Stimulated activated CD4-positive, alpha-beta T cell treated with anti-CD3 and anti-CD28 coated beads, Interleukin-4, amount 100 ng/mL, for 48 hours (primary cell): Measurements from ENCODE around the gene NCAPD3.

Source experiments
- DNase-seq, 2 donors: peaks; one replicate each; pipeline ENCODE4 v3.0.0-alpha.2; 2020; ENCODE audit warnings: low read depth in 2 of 2

Gene NCAPD3

DNA sequence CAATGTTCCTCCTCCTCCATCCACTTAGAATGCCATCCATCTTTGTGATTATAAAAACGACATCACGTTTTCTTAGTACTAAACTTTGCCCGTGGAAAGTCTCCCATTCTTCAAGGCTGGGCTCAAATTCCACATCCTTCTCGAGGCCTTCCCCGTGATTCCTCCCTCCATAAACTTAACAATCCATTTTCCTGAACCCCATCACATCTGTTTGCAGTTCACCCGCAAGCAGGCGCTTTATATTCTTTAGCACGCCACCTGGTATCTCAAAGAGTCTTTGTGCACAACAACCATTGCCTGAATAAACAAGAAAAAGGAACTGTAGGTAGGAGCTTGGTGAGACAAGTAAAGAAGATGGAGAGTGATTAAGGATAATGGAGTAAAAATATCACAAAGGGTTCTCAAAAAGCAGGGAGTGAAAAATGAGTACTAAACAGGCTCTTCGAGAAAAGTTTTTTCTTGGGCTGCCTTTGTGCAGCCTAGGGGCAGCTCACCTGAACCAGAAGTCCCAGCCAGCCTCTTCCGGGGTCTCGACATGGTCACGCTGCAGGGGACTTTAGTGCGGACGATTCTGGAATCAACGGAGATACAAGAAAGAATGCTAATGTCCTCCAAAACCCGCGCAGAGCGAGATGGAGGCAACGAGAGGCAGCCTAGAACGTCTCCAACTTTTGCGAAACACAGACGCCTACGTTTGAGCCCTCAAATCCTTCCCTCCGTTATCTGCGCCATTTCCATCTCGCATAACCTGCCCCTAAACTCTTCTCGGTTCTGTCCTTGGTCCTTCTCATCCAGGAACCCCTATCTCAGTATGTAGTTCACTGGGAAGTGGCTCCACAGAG lies 28.8 kb upstream of the NCAPD3 start:
- DNase-seq, result no peak

DNA sequence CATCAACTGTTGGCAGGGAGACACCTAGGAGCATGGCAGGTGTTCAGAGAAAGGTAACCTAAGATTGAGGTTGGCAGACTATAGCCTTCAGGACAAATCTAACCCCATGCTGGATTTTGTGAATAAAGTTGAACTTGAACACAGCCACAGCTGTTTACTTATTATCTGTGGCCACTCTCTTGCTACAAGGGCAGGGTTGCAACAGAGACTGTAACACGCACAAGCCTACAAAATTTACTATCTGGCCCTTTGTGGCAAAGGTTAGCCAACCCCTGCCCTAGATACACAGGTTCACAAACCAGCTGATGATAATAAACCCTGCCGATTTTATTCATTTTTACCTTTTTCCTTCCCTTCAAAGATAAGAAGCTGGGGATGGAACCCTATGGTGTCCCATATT lies 26.9 kb upstream of the NCAPD3 start:
- DNase-seq, result no peak

DNA sequence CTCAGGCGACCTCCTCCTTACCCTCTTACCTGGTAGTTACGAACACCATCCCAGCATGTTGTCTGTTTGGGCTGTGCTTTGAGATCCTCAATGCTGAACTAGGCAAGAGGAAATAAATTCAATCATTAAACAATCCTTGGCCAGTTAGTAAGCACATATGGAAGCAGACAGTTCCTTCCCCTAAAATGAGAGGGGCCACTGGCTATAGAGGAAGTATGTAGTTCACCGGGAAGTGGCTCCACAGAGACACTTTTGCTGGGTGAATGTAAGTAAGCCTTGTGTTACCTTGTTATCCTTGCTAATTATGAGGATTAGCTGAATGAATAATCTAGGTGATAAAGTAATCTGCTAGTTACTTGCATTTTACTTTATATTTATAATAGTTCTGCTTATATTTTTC lies 26.5 kb upstream of the NCAPD3 start:
- no peak for DNase-seq

DNA sequence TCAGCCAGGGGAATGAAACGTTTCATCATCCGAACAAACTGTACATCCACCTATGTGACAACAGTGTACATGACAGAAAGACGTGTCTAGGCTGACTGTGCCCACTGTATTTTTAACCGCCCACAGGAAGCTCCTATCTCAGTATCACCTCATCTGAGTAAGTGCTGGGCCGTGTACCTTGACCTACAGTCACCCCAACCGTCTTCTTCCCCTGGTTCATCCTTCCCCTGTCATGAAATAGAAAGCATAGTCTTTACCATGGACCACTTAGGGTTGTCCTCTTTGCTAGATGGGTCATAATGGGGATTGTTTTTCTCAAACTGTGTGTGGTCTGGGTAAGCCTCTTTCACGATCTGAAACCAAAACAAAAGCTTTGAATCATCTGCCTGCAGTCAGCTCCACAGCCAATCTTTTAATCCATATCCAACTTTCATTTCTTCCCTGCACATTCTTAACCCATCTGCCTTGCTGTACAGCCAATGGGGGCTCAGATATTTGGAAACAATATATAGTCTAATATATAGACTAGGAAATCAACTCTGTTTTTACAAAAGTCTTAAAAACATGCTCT lies 25.2 kb upstream of the NCAPD3 start:
- DNase-seq, result no peak

DNA sequence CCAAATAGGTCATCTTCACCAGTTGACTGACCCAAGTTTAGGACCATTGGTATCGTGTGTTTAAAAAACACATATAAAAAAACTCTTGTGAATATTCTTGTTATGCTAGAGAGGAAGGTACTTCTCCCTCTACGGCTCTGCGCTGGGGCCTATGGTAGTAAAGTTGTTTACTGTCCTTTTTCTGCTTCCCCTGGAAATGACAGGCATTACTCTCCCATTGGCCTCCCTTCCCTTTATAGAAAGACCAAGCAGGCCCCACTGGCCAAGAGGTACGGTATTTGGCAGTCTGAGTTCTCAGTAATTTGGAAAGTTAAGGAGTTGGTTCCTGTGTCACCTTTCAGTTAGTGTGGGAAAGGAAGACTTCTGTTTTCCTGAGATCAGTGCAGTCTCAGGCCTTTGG lies 22.9 kb upstream of the NCAPD3 start:
- no peak for DNase-seq

DNA sequence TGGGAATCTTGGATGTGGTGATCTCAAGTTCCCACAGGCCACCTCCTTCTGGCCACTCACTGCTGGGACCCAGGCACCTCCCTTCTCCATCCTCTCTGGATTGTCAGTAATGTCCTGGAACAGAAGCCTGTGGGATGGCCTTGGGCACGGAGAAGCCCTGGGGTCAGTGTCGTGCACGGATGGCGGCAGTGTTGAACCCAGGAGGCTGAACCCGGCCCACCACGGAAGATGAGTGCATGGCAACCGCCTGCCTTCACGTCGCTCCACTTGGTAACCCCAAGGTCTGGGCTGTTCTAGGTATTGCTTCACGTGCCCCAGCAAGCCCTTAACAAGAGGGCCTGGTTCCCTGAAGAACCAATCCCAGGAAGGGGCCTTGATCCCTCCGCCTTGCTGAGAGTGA lies 22.3 kb upstream of the NCAPD3 start:
- DNase-seq, result no peak

DNA sequence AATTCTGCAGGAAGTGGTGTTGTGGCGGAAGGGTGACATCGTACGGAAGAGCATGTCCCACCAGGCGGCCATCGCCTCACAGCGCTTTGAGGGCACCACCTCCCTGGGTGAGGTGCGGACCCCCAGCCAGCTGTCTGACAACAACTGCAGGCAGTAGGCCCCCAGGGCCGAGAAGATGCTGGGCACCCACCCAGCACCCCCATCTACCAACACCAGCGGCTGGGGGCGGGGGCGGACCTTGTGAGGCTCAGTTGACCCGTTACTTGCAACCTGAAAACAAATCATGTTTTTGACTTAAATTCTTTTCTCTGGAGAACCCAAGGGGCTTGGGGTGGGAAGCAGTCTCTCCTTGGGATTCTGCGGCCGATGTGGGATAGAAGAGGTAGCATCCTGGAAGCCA lies 21.7 kb upstream of the NCAPD3 start:
- DNase-seq, result no peak

DNA sequence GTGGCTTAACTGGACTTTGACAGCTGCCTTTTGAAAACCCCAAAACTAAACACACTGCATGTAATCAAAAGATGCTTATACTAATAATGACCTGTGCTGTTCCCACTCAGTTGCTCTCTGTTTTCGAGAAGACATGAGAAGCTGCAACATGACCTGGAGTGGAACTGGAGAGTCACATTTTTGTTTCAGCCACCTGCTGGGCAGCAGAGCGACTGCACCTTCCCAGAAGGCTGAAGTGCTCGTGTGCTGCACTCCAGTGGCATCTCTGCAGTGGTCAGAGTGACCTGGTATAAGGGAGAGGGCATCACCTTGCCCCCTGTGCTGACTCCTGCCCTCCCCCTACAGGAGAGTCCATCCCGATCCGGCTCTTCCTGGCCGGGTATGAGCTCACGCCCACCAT lies 20.8 kb upstream of the NCAPD3 start:
- DNase-seq, result no peak

DNA sequence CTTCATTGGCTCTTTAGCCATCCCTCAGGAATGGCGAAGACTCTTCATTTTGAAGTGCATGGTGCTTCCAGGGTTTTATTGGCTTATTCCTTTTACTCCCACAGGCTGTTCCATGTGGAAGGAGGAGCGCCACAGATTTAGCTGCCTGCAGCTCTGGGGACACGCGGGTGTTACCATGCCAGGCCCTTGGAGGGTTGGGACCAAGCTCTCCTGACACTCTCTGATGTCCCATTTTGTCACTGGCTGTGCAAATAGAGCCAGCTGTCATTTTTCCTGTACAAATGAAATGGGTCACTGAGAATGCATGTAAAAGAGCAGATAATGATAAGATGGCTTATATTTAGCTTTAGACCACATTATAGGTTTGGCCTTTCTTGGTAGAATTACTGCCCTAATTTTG lies 20.1 kb upstream of the NCAPD3 start:
- DNase-seq, result no peak

DNA sequence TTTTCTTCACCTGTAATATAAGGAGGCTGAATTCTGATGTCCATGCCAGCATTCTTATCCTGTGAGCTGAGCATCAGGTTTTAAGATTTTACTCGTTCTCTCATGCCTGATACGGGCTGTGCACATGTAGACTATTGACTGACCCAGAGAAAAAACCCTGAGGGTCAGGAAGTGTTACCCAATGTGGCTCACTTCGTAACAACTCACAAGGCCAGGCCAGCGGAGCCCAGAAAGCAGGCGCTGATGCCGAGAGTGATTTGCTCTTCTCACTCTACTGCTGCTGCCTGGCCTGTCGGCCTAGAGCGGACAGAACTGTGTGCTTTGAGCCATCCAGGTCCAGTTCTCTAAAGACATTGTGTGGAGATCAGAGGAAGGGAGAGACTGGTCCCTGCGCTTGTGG lies 18.6 kb upstream of the NCAPD3 start:
- no peak for DNase-seq

DNA sequence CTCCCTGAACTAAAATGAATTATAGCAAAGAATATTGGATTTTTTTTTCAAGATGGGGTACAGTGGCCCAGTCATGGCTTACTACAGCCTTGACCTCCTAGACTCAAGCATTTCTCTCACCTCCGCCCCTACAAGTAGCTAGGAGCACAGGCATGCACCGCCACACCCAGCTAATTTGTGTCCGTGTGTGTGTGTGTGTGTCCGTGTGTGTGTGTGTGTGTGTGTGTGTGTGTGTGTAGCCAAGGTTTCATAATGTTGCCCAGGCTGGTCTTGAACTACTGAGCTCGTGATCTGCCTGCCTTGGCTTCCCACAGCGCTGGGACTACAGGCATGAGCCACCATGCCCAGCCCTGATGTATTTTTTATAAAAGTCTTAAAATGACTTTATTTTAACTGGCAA lies 16.8 kb upstream of the NCAPD3 start:
- no peak for DNase-seq

DNA sequence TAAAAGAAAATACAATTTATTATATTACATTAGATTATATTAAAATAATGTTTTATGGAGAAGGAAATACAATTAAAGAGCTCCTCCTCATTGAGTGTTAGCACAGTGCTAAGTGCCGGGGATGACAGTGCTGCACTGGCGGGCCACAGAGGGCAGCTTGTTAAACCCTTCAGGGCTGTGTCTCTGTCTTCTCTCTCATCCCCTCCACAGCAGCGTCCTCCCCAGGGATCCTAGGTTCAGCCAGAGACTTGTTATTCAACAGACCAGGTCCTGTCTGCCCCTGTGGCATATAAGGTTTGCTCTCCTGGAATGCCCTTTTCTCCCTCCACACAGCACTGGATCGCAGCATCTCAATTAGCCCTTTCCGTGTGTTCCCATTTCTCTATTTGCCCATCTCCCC lies 15.2 kb upstream of the NCAPD3 start:
- DNase-seq, result no peak

DNA sequence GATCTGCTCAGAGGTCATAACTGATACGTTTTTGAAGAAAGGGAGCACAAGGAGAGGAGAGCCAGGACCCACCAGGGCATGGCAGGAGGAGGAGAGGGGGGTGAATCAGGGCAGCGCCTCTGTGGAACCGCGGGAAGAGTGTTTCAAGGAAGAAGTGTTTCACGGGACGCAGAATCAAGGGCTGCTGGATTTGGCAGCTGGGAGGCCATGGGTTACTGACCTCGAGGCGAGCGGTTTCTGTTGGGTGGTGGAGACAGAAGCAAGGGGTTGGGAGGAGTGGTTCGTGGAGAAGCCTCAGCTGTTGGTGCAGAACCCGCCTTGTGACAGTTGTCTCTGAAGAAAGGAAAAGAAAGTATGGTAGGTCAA lies 13.8 kb upstream of the NCAPD3 start:
- DNase-seq, result no peak

DNA sequence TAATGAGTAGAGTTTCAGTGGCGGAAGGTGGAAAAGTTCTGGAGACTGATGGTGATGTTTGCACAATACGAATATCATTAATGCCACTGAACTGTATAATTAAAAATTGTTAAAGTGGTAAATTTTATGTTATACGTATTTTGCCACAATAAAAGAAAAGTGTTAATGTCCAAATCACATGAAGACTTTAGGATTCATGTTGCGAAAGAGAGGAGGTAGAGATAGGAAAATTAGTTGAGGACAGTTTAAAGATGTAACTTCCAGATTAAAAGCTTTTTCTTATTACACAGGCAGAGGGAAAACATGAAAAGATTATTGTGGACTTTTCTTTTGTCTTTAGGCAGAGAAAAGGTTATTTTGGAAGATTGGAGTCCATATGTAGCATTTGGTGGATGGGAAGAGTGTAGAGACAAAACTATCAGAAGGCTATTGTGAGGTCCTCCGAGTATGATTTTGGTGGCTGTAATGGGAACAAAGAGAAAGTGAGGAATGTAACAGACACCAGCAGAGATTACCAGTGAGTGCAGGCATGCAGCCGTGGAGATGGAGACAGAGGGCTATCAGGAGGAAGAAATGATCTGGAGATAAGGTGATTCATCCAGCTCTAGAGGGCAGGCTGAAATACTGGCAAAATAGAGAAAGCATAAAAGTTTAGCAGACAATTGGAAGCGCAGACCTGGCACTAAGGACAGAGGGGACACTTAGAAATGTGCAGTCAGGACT lies 13.2 kb upstream of the NCAPD3 start:
- DNase-seq, result no peak

DNA sequence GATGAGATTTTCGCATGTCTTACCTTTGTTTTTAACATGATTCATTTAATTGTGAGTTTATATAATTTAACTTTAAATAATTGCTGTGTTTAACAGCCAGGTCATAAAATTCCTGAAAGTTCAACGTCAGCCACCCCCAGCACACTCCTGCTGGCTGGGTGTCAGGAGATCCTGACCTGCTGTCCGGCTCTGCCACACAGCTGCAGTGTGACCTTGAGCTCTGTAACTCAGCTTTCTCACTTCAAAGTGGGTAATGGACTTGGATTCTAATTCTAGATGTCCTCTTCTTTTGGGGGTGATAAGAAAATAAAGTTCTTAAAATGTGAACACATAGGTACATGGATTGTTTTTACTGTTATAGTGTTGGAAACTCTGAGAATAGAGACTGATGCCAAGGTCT lies 11.6 kb upstream of the NCAPD3 start:
- no peak for DNase-seq

DNA sequence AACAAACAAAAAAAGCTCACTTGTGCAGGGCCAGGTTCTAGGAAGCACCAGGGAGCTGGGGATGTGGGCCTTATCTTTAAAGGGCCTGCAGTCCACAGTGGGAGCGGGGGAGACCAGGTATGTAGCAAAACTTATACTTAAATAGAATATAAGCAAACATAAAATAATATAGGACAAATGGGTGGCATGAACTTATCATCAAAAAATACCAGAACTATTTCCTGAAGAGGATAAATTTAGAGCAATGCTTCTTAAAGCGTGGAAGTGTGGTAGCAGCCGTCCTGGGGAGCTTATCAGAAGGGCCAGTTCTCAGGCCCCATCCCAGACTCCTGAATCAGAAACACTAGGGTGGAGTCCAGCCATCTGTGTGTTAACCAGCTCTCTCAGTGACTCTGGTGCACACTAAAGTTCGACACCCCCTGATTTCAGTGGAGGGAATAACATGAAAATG lies 10.0 kb upstream of the NCAPD3 start:
- no peak for DNase-seq

DNA sequence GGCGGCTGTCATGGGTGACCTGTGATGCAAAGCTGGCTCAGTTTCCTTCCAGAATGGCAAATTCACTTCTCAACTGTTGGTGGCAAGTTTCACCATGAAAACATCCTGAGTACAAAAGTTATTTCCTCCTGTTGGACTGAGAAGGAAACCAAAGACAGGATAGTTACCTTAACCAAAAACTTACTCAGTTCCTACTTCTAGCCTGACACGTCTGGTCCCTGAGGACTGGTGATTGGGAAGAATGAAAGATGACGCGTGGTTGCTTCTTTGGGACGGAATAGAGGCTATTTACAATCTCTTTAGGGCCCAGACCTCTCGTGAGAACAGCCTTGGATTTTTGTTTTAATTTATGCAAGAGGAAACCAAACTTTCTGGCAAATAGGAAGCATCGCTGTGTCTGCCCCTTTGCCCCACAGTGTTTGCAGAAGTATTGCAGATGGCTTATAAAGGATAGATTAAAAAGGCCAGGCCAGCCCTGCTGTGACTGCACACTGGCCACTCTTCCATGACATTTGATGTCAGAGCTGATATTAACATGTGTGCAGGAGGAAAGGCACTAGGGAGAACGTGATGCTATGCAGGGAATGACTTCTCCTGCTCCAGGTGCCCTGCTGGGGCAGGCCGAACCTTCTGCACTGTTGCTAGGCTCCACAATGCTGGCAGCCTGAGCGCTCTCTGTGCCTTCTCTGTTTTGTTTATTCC lies 8.3 kb upstream of the NCAPD3 start:
- DNase-seq, result no peak

DNA sequence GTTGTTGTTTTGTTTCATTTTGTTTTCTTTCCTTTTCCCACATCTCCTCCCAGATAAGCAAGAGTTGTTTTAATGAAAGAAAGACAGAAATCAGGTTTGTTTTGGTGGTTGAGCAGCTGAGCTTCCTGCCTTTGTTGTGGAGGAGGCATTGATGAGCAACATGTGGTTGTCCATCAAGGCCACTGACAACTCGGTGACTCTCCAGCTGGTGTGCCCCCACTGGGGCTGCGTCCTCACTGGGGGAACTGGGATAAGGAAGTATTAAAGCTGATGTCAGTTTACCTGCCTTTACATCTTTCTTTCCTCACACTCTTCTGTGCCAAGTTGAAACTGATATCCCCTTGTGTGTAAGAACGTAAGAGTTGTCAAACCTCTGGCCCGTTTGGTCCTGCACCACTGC lies 6.6 kb upstream of the NCAPD3 start:
- no peak for DNase-seq

DNA sequence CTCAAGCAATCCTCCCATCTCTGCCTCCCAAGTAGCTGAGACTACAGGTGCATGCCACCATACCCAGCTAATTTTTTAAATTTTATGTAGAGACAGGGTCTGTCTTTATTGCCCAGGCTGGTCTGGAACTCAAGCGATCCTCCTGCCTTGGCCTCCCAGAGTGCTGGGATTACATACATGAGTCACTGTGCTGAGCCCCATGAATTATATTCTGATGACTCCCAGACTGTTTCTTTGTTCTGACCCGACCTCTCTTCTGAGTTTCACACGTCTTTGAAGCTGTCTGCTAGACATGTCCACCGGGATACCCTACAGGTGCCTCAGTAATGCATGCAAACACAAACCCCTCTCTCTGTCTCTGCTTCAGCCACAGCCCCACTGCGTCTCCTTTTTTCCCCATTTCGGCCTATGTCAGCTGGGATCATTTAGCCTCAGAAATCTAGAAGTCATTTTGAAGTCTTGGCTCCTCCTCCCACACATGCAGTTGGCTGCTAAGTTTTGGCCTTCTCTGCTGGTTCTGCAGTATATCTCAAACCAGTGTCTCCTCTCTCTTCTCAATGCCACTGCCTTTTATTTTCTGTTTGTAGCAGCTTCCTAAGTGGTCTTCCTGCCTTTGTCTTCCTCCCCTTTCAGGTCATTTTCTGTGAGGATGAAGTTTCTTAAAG lies 5.5 kb upstream of the NCAPD3 start:
- DNase-seq, result no peak

DNA sequence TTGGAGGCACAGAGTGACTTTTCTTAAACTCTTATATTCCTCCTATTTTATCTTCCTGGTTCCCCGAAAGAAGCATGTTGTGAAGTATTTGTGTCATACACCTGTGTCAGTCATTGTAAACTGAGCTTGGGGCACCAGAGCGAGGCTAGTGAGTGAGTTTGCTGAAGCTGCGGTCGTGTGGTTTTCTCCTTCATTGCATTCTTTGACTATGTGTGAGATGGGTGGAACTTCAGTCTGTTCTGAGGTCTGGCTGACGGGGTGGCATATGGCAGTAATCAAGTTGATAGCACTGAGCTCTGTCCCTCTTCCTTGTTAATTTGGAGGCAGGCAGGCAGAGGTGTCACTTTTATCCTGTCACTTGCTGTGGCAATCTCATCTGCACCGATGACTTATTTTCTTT lies 4.9 kb upstream of the NCAPD3 start:
- no peak for DNase-seq

DNA sequence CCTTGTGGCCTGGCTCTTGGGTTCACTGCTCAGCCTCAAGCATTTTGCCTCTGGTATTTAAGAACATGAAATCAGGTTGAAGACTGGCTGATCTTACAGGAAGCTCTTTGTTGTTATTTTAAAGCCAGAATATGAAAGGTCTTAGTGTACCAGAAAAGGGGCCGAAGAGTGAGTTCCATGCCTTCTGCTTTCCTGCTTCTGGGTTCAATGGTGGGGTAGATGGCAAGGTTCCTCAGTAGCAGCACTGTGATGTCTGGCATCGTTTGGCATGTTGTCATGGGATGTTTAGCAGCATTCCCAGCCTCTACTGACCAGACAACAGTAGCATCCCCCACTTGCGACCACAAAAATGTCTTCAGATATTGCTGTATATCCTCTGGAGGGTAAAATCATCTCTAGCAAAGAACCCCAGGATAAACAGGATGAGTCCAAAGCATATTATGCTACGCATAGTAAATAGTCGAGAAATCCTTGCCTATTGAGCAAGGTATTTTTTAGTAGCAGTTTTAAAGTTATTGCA lies 3.1 kb upstream of the NCAPD3 start:
- DNase-seq, result no peak
